Measurements from ENCODE around the gene FRS2. TPM values are rescaled to one million over a fixed set of nuclear protein-coding genes. Genes with fewer than 3 reads are reported as not detected.

The FRS2 gene
- total and polyA plus RNA-seq, 2 of the 4 experiments (the other 2 are of a cell fraction), result 12.4 to 58.3 TPM

DNA sequence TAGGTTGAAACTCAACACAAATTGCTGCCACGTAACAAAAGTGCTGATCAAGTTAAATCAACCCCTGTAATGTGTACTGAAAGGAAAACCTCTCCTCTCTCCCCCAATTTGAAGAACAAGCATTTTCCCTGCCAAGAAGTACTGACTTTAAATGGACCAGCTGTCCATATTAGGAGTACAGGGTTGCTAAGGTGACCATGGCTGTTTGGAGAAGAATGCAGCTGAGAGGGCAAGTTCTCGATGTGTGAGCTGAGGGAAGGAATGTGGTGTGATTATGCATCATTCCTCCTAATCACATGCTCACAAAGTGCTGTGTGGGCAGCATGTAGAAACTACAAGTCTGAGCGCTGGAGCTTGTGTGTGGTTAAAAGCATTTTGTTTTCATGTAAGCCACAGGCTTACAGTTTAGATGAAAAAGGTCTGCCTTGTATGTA, 64.2 kb downstream of the FRS2 start (continued):
- TF ChIP-seq, protein P1, sequence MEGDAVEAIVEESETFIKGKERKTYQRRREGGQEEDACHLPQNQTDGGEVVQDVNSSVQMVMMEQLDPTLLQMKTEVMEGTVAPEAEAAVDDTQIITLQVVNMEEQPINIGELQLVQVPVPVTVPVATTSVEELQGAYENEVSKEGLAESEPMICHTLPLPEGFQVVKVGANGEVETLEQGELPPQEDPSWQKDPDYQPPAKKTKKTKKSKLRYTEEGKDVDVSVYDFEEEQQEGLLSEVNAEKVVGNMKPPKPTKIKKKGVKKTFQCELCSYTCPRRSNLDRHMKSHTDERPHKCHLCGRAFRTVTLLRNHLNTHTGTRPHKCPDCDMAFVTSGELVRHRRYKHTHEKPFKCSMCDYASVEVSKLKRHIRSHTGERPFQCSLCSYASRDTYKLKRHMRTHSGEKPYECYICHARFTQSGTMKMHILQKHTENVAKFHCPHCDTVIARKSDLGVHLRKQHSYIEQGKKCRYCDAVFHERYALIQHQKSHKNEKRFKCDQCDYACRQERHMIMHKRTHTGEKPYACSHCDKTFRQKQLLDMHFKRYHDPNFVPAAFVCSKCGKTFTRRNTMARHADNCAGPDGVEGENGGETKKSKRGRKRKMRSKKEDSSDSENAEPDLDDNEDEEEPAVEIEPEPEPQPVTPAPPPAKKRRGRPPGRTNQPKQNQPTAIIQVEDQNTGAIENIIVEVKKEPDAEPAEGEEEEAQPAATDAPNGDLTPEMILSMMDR (conservative IDR thresholded peaks at IDR 0.05; ENCODE audit: low read depth, low read length), result no peak

DNA sequence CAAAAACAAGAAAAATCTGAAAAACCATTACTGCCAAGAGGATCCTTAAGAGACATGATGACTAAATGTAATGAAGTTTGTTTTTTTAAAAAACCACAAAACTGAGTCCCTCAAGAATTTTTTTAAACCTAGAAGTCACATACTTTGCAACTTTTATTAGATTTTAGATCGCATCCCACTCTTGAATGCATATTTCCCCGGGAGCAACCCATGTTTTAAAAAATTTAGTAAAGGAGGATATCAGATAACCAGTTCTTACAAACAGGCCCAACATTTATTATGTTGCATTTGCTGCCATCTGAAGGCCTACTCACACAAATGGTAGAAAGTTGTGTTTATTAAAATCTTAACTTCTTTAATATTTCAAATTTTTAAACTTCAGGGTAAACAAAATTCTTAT, 70.8 kb downstream of the FRS2 start:
- H2BK5ac ChIP-seq (ENCODE audit: low read depth, low read length, poor library complexity, severe bottlenecking), result peak overlapping the region; percentile 71
- H2BK15ac ChIP-seq (ENCODE audit: low read depth, low read length), result no peak overlapping the region
- H3K14ac ChIP-seq (replicated peaks; ENCODE audit: low read depth, low read length), result no peak overlapping the region
- BruUV-seq (replicated peaks), result no TSS peak
- dilution Hi-C loops (cut with HindIII; ENCODE audit: low sequenced_read_pairs, unreplicated experiment), result no loop called here
- H3K4me1 ChIP-seq (ENCODE audit: control insufficient read depth, insufficient read depth, low read length), result peaks cover 7% of the 10 kb centered on the region
- WGBS, 2 experiments (ENCODE audit: extremely low coverage in 2 of 2, insufficient read length in 1 of 2), result no CpG with 5 or more reads among the region's 2 CpGs
- no peaks in the 10 kb centered on the region for H3K27me3 ChIP-seq (ENCODE audit: control insufficient read depth, insufficient read depth, low read length)
- DNase-seq (peak; percentile 84), ATAC-seq (ENCODE audit: low read depth) (peak; percentile 95)
- peaks cover 7 to 45% of the 10 kb centered on the region in 2 experiments; a peak in 3 of 4 replicates for H3K79me1 ChIP-seq (ENCODE audit: low read depth in 1 of 2, low read length in 2 of 2)
- 0 out of 2 replicates have a peak overlapping the region, but pooled peaks have one; percentile 38 for H3K23ac ChIP-seq (ENCODE audit: low read depth, low read length)
- no peak overlapping the region for H3K18ac ChIP-seq (ENCODE audit: low read depth, low read length)
- no peak overlapping the region for H4K91ac ChIP-seq (ENCODE audit: insufficient read depth, low read depth, low read length)
- H2AK9ac ChIP-seq (replicated peaks; ENCODE audit: low read depth, low read length, poor library complexity), result no peak overlapping the region
- CTCF ChIA-PET, result no interaction called here
- H3K9me3 ChIP-seq (ENCODE audit: control insufficient read depth, insufficient read depth, low read length), result peaks cover 2% of the 10 kb centered on the region; the same call in 1 of the 2 replicates
- H3K56ac ChIP-seq (ENCODE audit: extremely low read depth, insufficient read depth, low read length), result no peak overlapping the region
- no peak overlapping the region for H2AK5ac ChIP-seq (ENCODE audit: low read depth, low read length)
- H3K4me3 ChIP-seq (ENCODE audit: insufficient read depth, low read depth, low read length), result no peak overlapping the region
- H4K5ac ChIP-seq (ENCODE audit: low read depth, low read length), result no peak overlapping the region
- in situ Hi-C loops (cut with MboI; ENCODE audit: low sequenced_read_pairs), result no loop called here
- no peak overlapping the region for H2AFZ ChIP-seq (replicated peaks; ENCODE audit: low read length, poor library complexity)
- H4K8ac ChIP-seq (ENCODE audit: low read depth in 2 of 2, low read length in 2 of 2), result no peak overlapping the region
- no peak overlapping the region; the same call in 1 of the 2 replicates for H3K4ac ChIP-seq (ENCODE audit: low read depth, low read length)
- peaks cover 9% of the 10 kb centered on the region for H3K9me1 ChIP-seq (ENCODE audit: insufficient read depth, low read length)
- no peak overlapping the region for H3K27ac ChIP-seq (ENCODE audit: insufficient read depth, low read length)
- POLR2A ChIA-PET (ENCODE audit: unreplicated experiment), result no interaction called here
- intact Hi-C loops (cut with micrococcal nuclease), result loop anchor here (1.0 kb wide), 2 partner anchors 153 to 184 kb away; no protein-coding TSS in a partner anchor
- H4K20me1 ChIP-seq (ENCODE audit: insufficient read depth, low read length), result peaks cover 4% of the 10 kb centered on the region; the same call in 1 of the 2 replicates
- no peak overlapping the region for H2BK20ac ChIP-seq (ENCODE audit: low read depth, low read length)
- no peak overlapping the region for H3K9ac ChIP-seq (ENCODE audit: low read depth, low read length)
- H3K4me2 ChIP-seq (ENCODE audit: low read depth, low read length), result no peak overlapping the region
- H3K36me3 ChIP-seq (ENCODE audit: control insufficient read depth, insufficient read depth, low read length), result no peaks in the 10 kb centered on the region
- H2BK120ac ChIP-seq (ENCODE audit: low read depth, low read length), result no peak overlapping the region
- TF ChIP-seq, protein P1 (conservative IDR thresholded peaks at IDR 0.05; ENCODE audit: low read depth, low read length), result peak; percentile 39
- TF ChIP-seq MXI1 (IDR thresholded peaks at IDR 0.05; ENCODE audit: borderline replicate concordance, low read depth, low read length), result no peak
- TF ChIP-seq, protein P2, sequence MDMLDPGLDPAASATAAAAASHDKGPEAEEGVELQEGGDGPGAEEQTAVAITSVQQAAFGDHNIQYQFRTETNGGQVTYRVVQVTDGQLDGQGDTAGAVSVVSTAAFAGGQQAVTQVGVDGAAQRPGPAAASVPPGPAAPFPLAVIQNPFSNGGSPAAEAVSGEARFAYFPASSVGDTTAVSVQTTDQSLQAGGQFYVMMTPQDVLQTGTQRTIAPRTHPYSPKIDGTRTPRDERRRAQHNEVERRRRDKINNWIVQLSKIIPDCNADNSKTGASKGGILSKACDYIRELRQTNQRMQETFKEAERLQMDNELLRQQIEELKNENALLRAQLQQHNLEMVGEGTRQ (IDR thresholded peaks at IDR 0.05; ENCODE audit: low read depth, low read length), result no peak
- no peak for TF ChIP-seq NFE2L2 (IDR thresholded peaks at IDR 0.05; ENCODE audit: low read depth, low read length)
- no peak for TF ChIP-seq POLR2A (IDR thresholded peaks at IDR 0.05; ENCODE audit: low read depth, low read length)
- TF ChIP-seq MAZ (IDR thresholded peaks at IDR 0.05; ENCODE audit: borderline replicate concordance, low read depth, low read length), result no peak
- no peak for TF ChIP-seq CHD1 (IDR thresholded peaks at IDR 0.05; ENCODE audit: low read depth, low read length)
- TF ChIP-seq MAFK (IDR thresholded peaks at IDR 0.05; ENCODE audit: low read depth, low read length), result no peak
- TF ChIP-seq RFX5 (IDR thresholded peaks at IDR 0.05; ENCODE audit: low read depth, low read length), result no peak
- TF ChIP-seq RAD21 (IDR thresholded peaks at IDR 0.05; ENCODE audit: low read length), result peak; percentile 46
- TF ChIP-seq SMC3 (IDR thresholded peaks at IDR 0.05; ENCODE audit: low read depth, low read length), result peak; percentile 45
- TF ChIP-seq RCOR1 (IDR thresholded peaks at IDR 0.05; ENCODE audit: insufficient replicate concordance, low read length), result no peak
